Neural cell (in vitro differentiated cells): ENCODE data around the gene ZNF385D. TPM values are rescaled to one million over a fixed set of nuclear protein-coding genes. Genes with fewer than 3 reads are reported as not detected.
A peak's percentile ranks its signal among the peaks of the same experiment; 100 is the strongest.

Experiments
- H2AFZ ChIP-seq: fragments of 200-600, 300-800 bp; sonication (generic), shearing (Covaris generic); 2 replicates; pipeline ENCODE4 v1.6.0; 2014; ENCODE audit warnings: low read depth, mild to moderate bottlenecking, antibody characterized with exemption, low read length, moderate library complexity
- H3F3A ChIP-seq: fragments of 200-600 bp; shearing (Covaris generic); 2 replicates; pipeline ENCODE4 v1.6.1; 2016; ENCODE audit warnings: mild to moderate bottlenecking, moderate library complexity, mixed read lengths, antibody characterized with exemption, low read length; ENCODE audit not compliant: insufficient read depth, poor library complexity, severe bottlenecking
- H3K27ac ChIP-seq: fragments of 200-600, 300-800 bp; sonication (generic), shearing (Covaris generic); 2 replicates; pipeline ENCODE4 v1.5.1; 2014; ENCODE audit warnings: mild to moderate bottlenecking, low read length, moderate library complexity
- H3K27me3 ChIP-seq: fragments of 300-800, 200-600 bp; sonication (generic), shearing (Covaris generic); 2 replicates; pipeline ENCODE4 v1.6.0; 2014; ENCODE audit warnings: mild to moderate bottlenecking, low read depth, low read length, moderate library complexity; ENCODE audit not compliant: insufficient read depth
- H3K36me3 ChIP-seq: fragments of 300-800, 200-600 bp; sonication (generic), shearing (Covaris generic); 2 replicates; pipeline ENCODE4 v1.5.1; 2014; ENCODE audit warnings: mild to moderate bottlenecking, antibody characterized with exemption, low read length, moderate library complexity; ENCODE audit not compliant: insufficient read depth
- H3K4me2 ChIP-seq: fragments of 300-800, 200-600 bp; sonication (generic), shearing (Covaris generic); 2 replicates; pipeline ENCODE4 v1.6.0; 2014; ENCODE audit warnings: mild to moderate bottlenecking, low read length
- H3K4me3 ChIP-seq: fragments of 300-800, 200-600 bp; sonication (generic), shearing (Covaris generic); 2 replicates; pipeline ENCODE4 v1.5.1; 2014; ENCODE audit warnings: mild to moderate bottlenecking, low read length, moderate library complexity
- H3K79me2 ChIP-seq: fragments of 200-600 bp; shearing (Covaris generic); replicated peaks from 2 replicates; pipeline ENCODE4 v1.6.0; 2014; ENCODE audit warnings: mild to moderate bottlenecking, low read length, moderate library complexity; ENCODE audit not compliant: insufficient read depth
- H3K9ac ChIP-seq: fragments of 300-800, 200-600 bp; sonication (generic), shearing (Covaris generic); 2 replicates; pipeline ENCODE4 v1.6.1; 2016; ENCODE audit warnings: mild to moderate bottlenecking, low read length, mixed read lengths
- H3K9me2 ChIP-seq: fragments of 200-600 bp; shearing (Covaris generic); 2 replicates; pipeline ENCODE4 v1.6.1; 2016; ENCODE audit warnings: mild to moderate bottlenecking, low read length, mixed read lengths; ENCODE audit not compliant: insufficient read depth
- H3K9me3 ChIP-seq: fragments of 200-600, 300-800 bp; sonication (generic), shearing (Covaris generic); 2 replicates; pipeline ENCODE4 v1.6.1; 2016; ENCODE audit warnings: mild to moderate bottlenecking, mixed run types, low read length, moderate library complexity, mixed read lengths
- H4K20me1 ChIP-seq: fragments of 200-600 bp; shearing (Covaris generic); 2 replicates; pipeline ENCODE4 v1.6.1; 2016; ENCODE audit warnings: mild to moderate bottlenecking, mixed run types; ENCODE audit not compliant: insufficient read depth
- EP300 ChIP-seq: fragments of 450-650 bp; conservative IDR thresholded peaks from 2 replicates; pipeline ENCODE4 v1.6.1; 2014; ENCODE audit warnings: antibody characterized with exemption, mild to moderate bottlenecking, moderate library complexity; ENCODE audit not compliant: poor library complexity, severe bottlenecking
- EZH2 ChIP-seq: fragments of 200-600, 300-800 bp; shearing (Covaris generic), sonication (generic); IDR thresholded peaks from 2 replicates; pipeline ENCODE4 v1.6.1; 2014; ENCODE audit warnings: antibody characterized with exemption, low read length, borderline replicate concordance, mild to moderate bottlenecking; ENCODE audit not compliant: insufficient read depth, poor library complexity, severe bottlenecking
- MXI1 ChIP-seq: fragments of 450-650 bp; conservative IDR thresholded peaks from 2 replicates; pipeline ENCODE4 v1.6.1; 2014; ENCODE audit warnings: antibody characterized with exemption, mild to moderate bottlenecking; ENCODE audit not compliant: poor library complexity, severe bottlenecking
- POLR2AphosphoS5 ChIP-seq: IDR thresholded peaks from 2 replicates; pipeline ENCODE4 v1.6.1; 2012
- RAD21 ChIP-seq: fragments of 450-650 bp; conservative IDR thresholded peaks from 2 replicates; pipeline ENCODE4 v1.6.1; 2014; ENCODE audit warnings: antibody characterized with exemption, mild to moderate bottlenecking, moderate library complexity
- REST ChIP-seq: IDR thresholded peaks from 2 replicates; pipeline ENCODE4 v1.6.1; 2012; ENCODE audit warnings: borderline replicate concordance
- SMC3 ChIP-seq: fragments of 450-650 bp; conservative IDR thresholded peaks from 2 replicates; pipeline ENCODE4 v1.6.1; 2014; ENCODE audit warnings: antibody characterized with exemption, mild to moderate bottlenecking, moderate library complexity; ENCODE audit not compliant: poor library complexity
- TAF1 ChIP-seq: IDR thresholded peaks from 2 replicates; pipeline ENCODE4 v1.6.1; 2012; ENCODE audit warnings: low read depth
- polyA plus RNA-seq: library from polyadenylated mRNA; depleted of rRNA; stranded (reverse); fragments of >200 nt; gene quantifications from 2 replicates; pipeline ENCODE4 v1.2.3, GENCODE V29; 2014
- TF ChIP-seq, protein P1 (sequence below): fragments of 450-650 bp; IDR thresholded peaks from 2 replicates; pipeline ENCODE4 v1.5.1; 2014; ENCODE audit warnings: antibody characterized with exemption, mild to moderate bottlenecking, moderate library complexity; ENCODE audit not compliant: poor library complexity, severe bottlenecking

Gene ZNF385D
- polyA plus RNA-seq, 1 donor from 2014 or later, result 3.4 TPM

DNA sequence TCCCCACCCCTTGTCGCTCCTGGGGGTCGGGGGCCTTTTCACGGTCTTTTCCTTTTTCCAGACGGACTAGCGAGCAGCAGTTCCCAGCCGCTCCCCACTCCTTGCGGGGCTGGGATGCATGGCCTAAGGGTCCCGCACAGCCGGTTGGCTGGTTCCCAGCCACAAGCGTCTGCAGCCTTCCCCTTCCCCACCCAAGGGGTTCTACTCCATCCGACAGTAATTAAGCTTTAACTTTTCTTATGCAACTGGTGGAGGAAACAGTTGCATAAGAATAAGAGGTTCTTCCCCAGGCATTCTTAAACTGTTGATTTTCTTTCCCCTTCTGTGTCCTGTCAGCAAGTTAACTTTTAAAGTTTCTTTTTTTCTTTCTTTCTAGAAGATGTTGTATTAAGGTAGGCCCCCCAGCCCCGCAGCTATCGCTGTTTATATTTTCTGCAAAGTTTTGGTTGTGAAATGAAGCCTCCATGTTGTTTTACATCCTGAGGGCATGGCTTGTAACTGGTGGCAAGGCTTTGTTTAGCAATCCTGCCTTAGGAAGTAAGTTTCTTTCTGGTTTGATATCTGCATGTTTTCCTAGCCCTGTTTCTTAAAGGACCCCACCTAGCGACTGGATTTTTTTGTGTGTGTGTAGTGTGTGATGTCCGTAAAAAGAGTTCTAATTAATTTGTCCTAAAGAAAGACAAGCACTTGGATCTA lies 207.5 kb downstream of the ZNF385D start (continued):
- TF ChIP-seq RAD21 (no peak), TAF1 (no peak)

GRCh38 chr3:21542656-21543379 lies 208.2 kb downstream of the ZNF385D start:
- H3K27ac ChIP-seq, result no peak overlapping the region
- H3K27me3 ChIP-seq, result no peaks in the 10 kb centered on the region
- H3K79me2 ChIP-seq, result no peaks in the 10 kb centered on the region
- H4K20me1 ChIP-seq, result no peaks in the 10 kb centered on the region
- H3K9ac ChIP-seq, result no peak overlapping the region
- H2AFZ ChIP-seq, result no peak overlapping the region
- H3K4me2 ChIP-seq, result no peak overlapping the region
- H3F3A ChIP-seq, result peaks cover 4% of the 10 kb centered on the region
- H3K36me3 ChIP-seq, result no peaks in the 10 kb centered on the region
- H3K9me3 ChIP-seq, result no peaks in the 10 kb centered on the region
- H3K4me3 ChIP-seq, result no peak overlapping the region
- H3K9me2 ChIP-seq, result no peaks in the 10 kb centered on the region
- TF ChIP-seq, protein P1, sequence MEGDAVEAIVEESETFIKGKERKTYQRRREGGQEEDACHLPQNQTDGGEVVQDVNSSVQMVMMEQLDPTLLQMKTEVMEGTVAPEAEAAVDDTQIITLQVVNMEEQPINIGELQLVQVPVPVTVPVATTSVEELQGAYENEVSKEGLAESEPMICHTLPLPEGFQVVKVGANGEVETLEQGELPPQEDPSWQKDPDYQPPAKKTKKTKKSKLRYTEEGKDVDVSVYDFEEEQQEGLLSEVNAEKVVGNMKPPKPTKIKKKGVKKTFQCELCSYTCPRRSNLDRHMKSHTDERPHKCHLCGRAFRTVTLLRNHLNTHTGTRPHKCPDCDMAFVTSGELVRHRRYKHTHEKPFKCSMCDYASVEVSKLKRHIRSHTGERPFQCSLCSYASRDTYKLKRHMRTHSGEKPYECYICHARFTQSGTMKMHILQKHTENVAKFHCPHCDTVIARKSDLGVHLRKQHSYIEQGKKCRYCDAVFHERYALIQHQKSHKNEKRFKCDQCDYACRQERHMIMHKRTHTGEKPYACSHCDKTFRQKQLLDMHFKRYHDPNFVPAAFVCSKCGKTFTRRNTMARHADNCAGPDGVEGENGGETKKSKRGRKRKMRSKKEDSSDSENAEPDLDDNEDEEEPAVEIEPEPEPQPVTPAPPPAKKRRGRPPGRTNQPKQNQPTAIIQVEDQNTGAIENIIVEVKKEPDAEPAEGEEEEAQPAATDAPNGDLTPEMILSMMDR, result no peak
- no peak for TF ChIP-seq RAD21
- no peak for TF ChIP-seq SMC3
- TF ChIP-seq REST, result no peak
- no peak for TF ChIP-seq MXI1
- no peak for TF ChIP-seq EP300
- no peak for TF ChIP-seq POLR2AphosphoS5
- TF ChIP-seq EZH2, result no peak
- no peak for TF ChIP-seq TAF1

DNA sequence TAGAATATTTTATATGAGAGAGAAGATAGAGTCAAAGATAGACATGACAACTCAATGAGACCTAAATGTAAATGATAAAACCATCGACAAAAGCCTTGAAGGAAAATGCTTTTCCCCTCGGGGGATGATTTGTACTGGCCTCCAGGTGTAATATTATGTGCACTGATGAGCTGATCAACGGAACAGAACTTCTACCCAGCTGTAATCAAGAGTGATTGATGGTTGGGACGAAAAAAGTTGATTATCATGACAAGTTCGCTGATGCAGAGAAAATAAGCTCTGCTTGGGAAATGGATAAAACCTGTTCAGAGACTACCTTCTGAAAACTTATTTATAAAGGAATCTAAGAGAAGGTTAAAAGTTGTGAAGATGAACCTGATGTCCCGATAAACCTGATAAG lies 210.7 kb downstream of the ZNF385D start:
- no peaks in the 10 kb centered on the region for H3K27me3 ChIP-seq
- H3F3A ChIP-seq, result peaks cover 4% of the 10 kb centered on the region
- peak; percentile 87 for TF ChIP-seq EP300
- peak; percentile 23 for TF ChIP-seq SMC3
- TF ChIP-seq MXI1, result no peak
- peak; percentile 76 for TF ChIP-seq POLR2AphosphoS5
- H3K27ac ChIP-seq, result no peak overlapping the region
- H3K79me2 ChIP-seq, result no peaks in the 10 kb centered on the region
- H3K9me3 ChIP-seq, result no peaks in the 10 kb centered on the region
- no peak overlapping the region for H3K4me3 ChIP-seq
- no peaks in the 10 kb centered on the region for H4K20me1 ChIP-seq
- H2AFZ ChIP-seq, result no peak overlapping the region
- no peak overlapping the region for H3K9ac ChIP-seq
- H3K36me3 ChIP-seq, result no peaks in the 10 kb centered on the region
- no peaks in the 10 kb centered on the region for H3K9me2 ChIP-seq
- no peak overlapping the region for H3K4me2 ChIP-seq
